ENCODE results near the gene NRXN3.

Gene NRXN3

GRCh38 chr14:79180656-79181055 is 1010.5 kb downstream of the NRXN3 start:
- DNase-seq: no peak

DNA sequence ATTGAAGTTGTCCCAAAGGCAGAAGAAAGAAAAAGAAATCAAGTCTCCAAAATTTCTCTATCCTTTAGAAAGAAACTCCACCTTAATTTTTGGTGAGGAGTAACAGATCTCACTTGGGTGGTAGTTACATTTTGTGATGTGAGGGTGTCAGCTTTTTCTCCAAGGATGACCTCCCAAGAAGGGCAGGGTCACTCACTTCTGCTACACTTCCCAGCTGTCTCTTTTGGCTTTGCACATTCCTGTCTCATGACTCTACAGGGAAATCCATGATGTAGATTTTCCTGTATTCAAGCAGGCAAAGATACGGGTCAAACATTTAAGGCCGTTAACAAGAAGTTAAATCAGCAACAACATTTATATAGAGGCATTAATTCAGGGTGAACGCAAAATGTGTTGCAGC is 1016.4 kb downstream of the NRXN3 start:
- no peak for DNase-seq

DNA sequence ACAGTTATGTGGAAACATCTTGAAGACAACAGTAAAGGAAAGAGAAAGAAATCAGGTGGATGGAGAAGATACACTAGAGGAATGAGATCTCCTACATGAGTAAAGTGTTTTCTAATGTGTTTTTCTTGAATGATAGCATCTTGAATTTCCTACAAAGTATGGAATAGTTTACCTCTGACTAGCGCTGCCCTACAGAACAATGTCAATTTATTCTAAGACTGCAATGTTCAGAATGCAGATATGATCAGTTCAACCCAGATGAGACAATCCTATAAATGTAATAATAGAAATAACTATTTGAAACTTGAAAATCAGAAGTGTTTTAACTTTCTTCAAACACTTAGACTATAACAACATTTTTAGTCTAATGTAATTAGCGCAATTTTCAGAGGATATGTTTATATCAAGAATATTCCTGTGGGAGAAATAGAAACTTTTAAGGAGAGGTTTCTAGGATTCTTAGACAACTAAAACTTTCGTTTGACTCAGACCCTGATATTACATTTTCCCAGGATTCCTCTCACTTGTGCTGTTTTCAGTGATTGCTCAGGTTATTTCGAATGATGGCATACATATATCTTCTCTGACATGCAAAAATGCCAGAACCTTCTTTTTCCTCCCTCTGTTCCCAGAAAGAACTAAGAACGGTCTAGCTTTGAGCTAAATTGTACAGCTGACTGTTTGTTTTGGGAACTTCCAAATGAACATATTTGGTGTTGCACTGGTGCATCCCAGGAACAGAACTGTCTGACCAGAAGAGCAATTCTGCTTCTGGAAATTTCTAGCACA is 1023.7 kb downstream of the NRXN3 start:
- DNase-seq: no peak

DNA sequence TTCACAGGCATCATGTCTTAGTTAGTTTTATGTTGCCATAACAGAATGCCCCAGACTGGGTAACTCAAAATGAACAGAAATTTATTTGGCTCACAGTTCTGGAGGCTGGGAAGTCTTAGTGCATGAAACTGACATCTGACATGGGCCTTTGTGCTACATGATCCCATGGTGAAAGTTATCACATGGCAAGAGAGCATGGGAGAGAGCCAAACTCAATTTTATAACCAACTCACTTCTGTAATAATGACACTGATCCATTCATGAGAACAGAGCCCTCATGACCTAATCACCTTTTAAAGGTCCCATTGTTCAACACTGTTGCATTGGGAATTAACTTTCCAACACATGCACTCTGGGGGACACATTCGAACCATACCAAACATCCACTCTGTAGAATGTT is 1026.0 kb downstream of the NRXN3 start:
- DNase-seq: no peak

DNA sequence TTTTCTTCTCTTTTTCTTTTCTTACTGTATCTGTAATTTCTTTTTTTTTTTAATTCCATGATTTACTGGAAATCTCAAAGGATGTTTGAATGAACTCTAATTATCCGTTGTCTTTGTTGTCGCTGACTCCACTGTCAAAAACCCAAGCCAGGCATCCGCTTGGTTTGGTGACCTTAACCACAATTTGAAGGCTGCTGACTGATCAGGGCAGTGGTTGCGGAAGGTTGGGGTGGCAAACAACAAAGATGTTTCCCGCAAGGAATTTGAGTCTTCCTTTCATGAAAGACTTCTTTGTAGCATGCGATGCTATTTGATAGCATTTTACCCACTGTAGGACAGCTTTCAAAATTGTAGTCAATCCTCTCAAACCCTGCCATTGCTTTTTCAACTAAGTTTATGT is 1027.3 kb downstream of the NRXN3 start:
- DNase-seq: no peak

GRCh38 chr14:79199217-79199616 is 1029.0 kb downstream of the NRXN3 start:
- DNase-seq: no peak

DNA sequence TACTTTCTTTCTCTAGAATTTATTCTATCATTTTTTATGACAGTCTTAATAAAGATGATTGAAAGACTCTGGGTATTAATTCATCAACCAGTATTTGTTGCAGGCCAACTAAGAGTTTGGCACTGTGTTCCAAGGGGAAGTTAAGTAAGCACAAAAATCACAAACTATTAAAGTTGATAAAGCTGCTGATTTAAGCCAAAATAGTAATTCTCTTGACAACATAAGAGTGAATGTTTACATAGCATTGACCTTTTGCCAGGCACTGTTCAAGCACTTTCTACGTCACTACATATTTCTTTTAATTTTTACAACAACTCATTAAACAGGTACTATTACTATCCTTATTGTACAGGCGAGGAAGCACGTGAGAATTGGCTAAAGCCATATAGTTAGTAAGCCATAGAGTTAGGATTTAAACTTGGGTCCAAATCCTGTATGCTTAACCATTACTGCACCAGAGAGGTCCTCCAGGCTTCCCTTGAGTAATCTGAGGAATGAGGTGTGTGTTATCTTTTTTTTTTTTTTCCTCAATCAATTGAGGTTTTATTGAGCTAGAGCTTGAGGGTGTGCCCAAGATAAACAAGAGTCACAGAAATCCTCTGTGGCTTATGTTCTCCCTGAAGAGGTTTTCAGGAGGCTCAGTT is 1031.5 kb downstream of the NRXN3 start:
- no peak for DNase-seq

- no peak for DNase-seq
Observed at GRCh38 chr14:79204591-79204990, 1034.4 kb downstream of the NRXN3 start.

DNA sequence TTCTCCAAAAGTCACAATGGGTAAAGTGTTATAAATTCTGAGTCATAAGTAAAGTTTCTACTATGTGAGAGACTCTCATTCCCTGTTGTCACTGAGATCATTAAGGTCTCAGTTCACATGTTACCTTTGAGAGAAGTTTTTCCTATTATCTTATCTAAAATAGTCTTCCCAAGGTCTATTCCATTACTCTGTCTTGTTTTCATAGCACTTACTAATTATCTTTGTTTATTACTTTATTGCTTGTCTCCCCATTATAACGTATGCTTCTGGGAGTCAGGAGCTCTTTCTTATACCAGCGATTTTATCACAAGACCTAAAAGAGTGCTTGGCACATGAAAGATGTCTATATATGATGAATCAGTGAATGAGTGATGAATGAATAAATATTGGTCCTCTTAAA is 1039.2 kb downstream of the NRXN3 start:
- DNase-seq: no peak

DNA sequence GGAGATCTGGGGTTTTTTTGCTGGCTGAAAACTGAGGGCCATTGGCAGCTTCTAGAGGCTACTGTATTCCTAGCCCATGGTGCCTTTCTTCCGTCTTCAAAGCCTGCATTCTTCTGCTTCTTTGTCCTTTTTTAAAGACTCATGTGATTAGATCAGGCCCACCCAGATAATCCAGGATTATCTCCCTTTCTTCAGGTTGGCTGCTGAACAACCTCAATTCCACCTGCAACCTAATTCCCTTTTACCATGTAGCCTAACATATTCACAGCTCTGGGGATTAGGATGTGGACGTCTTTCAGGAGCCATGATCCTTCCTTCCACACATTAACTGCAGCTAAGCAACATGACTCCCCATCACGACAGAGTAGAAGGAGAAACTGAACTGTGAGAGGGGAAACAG is 1055.6 kb downstream of the NRXN3 start:
- no peak for DNase-seq

DNA sequence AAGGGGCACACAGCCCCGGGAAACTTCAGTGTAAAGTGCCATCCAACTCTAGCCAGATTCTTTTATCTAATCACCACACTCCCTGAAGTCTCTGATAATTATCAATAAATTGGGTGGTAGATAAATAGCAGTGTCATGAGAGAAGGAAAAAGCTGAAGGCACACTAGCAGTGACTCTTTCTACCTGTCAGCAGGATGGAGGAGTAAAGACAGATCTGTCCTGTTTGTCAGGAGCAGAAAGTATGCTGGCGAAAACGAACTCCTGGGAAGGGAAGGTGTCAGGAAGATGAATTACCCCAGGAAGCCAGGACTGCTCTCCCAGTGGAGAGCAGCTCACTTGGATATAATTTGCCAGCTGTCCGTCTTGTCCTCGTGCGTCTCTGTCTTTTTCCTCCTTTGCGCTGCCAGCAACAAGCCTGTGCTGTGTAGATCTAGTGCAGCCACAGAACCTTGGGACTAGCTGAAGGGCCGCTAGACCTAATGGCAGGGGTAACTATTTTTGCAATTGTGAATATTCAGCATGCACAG is 1059.3 kb downstream of the NRXN3 start:
- DNase-seq: no peak

GRCh38 chr14:79242666-79243065 is 1072.5 kb downstream of the NRXN3 start:
- no peak for DNase-seq

GRCh38 chr14:79246173-79246572 is 1076.0 kb downstream of the NRXN3 start:
- DNase-seq: no peak

- no peak for DNase-seq
Observed at GRCh38 chr14:79248126-79248525, 1078.0 kb downstream of the NRXN3 start.

DNA sequence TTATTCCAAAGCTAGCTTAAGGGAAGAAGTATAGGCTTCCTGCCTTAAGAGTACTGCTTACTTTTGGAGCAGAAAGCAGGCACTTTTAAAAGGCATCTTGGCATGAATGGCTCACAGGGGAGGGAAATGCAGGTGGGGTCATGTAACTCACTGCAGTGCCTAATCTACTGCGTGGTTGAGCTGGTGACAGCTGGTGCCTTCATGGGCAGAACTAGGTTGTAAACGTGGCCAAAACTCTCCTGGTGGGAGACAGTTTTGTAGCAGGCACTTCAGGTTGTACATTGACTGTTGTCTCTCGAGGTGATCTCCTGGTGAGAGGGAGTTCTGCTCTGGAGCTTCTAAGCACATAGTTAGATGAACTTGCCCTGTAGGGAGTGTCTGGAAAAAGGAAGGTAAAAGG is 1078.6 kb downstream of the NRXN3 start:
- no peak for DNase-seq

GRCh38 chr14:79251278-79251677 is 1081.1 kb downstream of the NRXN3 start:
- no peak for DNase-seq

DNA sequence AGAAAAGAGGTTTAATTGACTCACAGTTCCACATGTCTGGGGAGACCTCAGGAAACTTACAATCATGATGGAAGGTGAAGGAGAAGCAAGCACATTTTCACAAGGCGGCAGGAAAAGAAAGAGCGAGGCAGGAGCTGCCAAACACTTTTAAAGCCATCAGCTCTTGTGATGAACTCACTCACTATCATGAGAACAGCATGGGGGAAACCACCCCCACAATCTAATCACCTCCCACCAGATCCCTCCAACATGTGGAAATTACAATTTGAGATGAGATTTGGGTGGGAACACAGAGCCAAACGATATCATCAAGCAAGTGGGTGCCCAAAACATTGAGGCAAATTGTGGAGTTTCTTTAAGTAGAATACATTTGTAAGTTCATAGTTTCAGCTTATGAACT is 1083.4 kb downstream of the NRXN3 start:
- no peak for DNase-seq

DNA sequence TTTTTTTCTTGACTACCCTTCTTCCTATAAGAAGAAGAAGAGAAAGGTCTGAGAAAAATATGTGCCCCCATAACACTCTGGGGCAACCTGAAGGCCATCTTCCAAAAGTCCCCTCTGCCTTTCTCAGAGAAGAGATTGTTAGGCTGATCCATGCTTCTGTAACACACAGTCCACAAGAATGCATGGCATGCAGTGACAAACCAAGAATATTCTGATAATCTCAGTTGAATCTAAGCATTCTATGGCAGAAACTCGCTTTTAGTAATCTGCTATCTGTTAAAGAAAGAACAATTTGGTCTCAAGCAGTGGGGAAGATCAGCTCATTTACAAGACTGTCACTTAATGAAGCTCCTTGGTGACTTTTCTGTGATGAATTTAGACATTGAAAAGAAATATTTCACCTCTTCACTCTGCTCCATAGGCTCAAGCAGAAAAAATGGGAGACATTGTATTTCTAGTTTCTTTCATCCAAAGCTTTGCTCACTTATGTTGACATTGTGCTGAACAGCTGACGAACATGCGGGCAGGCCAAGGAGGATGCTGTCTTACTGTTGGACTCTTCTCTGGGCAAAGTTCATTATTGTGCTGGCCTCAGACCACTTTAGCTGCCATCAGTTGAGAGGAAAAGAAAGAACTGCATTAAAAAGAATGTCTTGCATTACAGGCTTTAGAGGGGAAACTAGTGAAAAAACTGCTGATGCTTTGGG is 1084.0 kb downstream of the NRXN3 start:
- no peak for DNase-seq

DNA sequence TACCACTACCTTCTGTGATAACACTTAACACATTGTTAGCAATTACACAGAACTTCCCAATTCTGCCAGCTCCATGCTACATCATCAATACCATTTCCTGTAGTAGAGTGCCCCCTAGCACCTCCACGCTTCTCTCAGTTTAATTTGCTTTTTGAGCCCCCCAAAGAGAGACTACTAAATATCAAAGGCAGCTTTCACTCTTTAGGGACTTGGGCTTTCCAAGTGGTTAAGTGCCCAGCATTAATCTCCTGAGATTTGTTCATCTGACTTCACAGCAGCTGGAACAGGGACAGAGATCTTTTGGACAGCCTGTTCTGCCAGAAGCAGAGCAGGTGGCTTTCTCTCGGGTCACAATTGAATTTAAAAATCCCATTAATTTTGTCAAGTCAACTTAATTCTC is 1086.2 kb downstream of the NRXN3 start:
- DNase-seq: no peak

DNA sequence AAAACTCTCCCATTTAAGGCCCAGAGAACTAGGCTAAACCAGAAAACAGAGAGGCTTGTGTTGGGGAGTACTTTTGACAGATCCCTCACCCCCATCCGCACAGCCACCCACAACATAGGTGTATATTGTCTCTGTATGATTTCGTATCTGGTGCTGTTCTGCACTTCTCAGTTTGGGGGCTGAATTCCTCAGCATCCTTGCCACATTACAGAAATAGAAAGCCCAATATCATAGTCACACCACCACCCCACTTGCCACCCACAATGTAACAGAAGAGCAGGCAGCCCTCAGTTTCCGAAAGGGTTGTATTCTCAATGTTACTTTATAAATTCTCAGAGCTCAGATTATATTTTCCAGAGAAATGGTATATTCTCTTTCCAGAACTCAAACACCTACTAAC is 1090.2 kb downstream of the NRXN3 start:
- no peak for DNase-seq

DNA sequence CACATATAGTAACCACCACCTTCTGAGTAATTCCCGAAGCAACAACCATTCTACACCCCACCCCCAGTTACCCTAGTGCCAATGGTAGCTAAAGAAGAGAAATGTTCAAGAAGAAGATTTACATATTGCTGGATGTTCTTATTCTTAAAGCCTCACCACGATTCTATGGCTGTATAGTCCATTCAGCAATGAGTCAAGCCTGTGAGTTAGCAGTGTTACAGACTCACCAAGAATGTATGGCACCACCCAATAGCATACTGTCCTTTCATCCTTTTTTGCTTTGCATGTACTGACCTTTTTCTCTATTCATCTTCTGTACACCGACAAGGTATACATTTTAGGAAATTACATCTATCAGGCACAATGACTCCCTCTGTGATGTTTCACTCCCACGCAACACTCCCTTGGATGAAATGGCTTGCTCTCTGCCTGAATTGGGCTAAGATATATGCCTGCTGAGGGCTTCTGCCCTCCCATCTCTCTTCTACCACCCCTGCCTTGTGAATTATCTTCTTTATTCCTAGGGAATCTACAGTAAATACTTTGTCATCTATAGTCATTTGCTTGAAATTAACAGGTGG is 1095.3 kb downstream of the NRXN3 start:
- DNase-seq: no peak

DNA sequence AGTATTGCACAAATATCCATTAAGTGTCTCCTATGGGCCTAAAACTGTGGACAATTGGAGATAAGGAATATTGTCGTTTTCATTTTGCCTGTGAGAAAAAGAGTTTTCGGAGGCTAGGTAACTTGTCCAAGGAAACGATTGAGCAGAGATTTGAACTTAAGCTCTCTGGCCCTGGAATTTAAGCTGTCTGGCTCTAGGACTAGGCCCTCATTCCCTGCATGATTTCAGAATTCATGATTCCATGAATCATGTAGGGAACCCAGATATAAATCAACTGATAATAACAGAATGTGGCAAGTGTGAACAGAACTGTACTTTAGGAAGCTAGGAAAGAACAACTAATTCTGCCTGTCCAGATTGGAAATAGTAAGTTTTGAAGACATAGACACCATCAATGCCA is 1100.2 kb downstream of the NRXN3 start:
- DNase-seq: no peak

GRCh38 chr14:79271122-79271521 is 1100.9 kb downstream of the NRXN3 start:
- DNase-seq: no peak
